ENCODE measurements around the gene SAMD11.

The SAMD11 gene

DNA sequence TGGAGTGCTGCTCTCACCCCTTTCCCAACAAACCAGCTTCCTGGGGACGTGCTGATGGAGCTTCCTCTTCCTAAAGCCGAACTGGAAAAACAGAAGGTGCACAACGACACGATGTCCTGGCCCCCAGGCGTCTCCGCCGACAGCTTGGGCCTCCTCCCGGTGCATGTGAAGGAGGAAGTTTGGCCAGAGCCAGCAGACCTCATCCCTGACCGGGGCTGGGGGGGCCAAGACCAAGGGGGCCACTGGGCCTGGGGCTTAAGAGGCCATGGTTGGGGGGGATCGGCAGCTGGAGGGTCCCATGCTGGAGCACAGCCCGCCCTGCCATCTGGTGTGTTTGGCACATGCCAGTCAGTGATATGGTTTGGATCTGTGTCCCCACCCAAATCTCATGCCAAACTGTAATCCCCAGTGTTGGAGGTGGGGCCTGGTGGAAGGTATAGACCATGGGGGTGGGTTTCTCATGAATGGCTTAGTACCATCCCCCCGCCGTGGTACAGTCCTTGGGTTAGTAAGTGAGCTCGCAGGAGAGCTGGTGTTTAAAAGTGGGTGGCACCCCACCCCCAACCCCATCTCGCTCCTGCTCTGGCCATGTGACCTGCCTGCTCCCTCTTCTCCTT, 69.8 kb downstream of the SAMD11 start:
- no peak for TF ChIP-seq JUND (IDR thresholded peaks at IDR 0.05; ENCODE audit: low read depth)
- in situ Hi-C loops (cut with HindIII; ENCODE audit: low pct_unique_long_range_greater_than_20kb, low sequenced_read_pairs), result no loop called here
- no peak for DNase-seq (ENCODE audit: low read depth in 1 of 2, low spot score in 1 of 2)
